AG04450 (cell line): ENCODE measurements around the gene BPIFA3. TPM values are rescaled to one million over a fixed set of nuclear protein-coding genes. Genes with fewer than 3 reads are reported as not detected.

Experiments used
- CTCF ChIA-PET: fragments of 300-600, 350-600 bp; formaldehyde crosslinking; extraction: SDS; loops from one replicate; lab custom pipeline; 2022; ENCODE audit warnings: antibody characterized with exemption, inconsistent platforms; lab: Charles Lee
- POLR2A ChIA-PET: fragments of 350-600 bp; formaldehyde crosslinking; extraction: SDS; loops from one replicate; lab custom pipeline; 2021; ENCODE audit warnings: antibody characterized with exemption, inconsistent platforms; lab: Yijun Ruan, JAX
- DNase-seq: peaks from one replicate; pipeline ENCODE4 v3.0.0-alpha.2; 2011; ENCODE audit warnings: low read depth, low spot score
- H3K27ac ChIP-seq: one replicate; pipeline ENCODE4 v1.5.1; 2012; ENCODE audit warnings: low read depth, low read length, control low read depth
- H3K27me3 ChIP-seq: one replicate; pipeline ENCODE4 v1.6.0; 2012; ENCODE audit warnings: low read length; ENCODE audit not compliant: control insufficient read depth, insufficient read depth
- H3K4me3 ChIP-seq: 2 replicates; pipeline ENCODE4 v1.5.1; 2011; ENCODE audit warnings: mild to moderate bottlenecking, low read depth, low read length, control low read depth
- H3K9me3 ChIP-seq: 2 replicates; pipeline ENCODE4 v1.5.1; 2012; ENCODE audit warnings: low read length; ENCODE audit not compliant: control insufficient read depth, insufficient read depth
- CTCF ChIP-seq: IDR thresholded peaks from 2 replicates; pipeline ENCODE4 v1.5.1; 2011; ENCODE audit warnings: low read depth, low read length, control low read depth, inconsistent platforms
- polyA plus RNA-seq: library from polyadenylated mRNA; depleted of rRNA; stranded (reverse); fragments of >200 nt; gene quantifications from 2 replicates; pipeline ENCODE4 v1.2.3, GENCODE V29; 2011; rRNA removed

Gene BPIFA3
- polyA plus RNA-seq, 1 experiment = not detected

DNA sequence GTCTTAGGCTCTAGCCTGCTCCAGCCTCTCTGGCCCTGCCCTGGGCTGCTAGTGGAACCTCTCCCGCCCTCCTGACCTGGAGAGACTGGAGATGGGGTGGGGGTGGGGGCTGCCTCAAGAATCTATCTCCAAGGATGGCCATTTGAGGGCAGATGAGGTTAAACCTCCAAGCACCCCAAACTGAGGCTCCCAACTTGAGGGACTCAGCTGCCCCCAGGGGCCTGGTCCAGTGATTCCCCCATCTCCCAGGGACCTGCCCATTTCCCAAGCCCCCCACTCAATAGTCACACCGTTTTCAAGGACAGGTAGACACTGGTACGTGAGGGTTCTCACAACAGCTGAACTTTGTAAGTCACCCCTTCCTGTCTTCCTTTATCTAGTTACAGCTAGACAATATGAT is 58.7 kb downstream of the BPIFA3 start:
- H3K27me3 ChIP-seq = peaks cover 13% of the 10 kb centered on the region
- H3K4me3 ChIP-seq = no peak overlapping the region
- no peak overlapping the region for H3K27ac ChIP-seq
- H3K9me3 ChIP-seq = no peaks in the 10 kb centered on the region
- POLR2A ChIA-PET = no interaction called here
- DNase-seq = no peak
- CTCF ChIA-PET = no interaction called here
- no peak for TF ChIP-seq CTCF

DNA sequence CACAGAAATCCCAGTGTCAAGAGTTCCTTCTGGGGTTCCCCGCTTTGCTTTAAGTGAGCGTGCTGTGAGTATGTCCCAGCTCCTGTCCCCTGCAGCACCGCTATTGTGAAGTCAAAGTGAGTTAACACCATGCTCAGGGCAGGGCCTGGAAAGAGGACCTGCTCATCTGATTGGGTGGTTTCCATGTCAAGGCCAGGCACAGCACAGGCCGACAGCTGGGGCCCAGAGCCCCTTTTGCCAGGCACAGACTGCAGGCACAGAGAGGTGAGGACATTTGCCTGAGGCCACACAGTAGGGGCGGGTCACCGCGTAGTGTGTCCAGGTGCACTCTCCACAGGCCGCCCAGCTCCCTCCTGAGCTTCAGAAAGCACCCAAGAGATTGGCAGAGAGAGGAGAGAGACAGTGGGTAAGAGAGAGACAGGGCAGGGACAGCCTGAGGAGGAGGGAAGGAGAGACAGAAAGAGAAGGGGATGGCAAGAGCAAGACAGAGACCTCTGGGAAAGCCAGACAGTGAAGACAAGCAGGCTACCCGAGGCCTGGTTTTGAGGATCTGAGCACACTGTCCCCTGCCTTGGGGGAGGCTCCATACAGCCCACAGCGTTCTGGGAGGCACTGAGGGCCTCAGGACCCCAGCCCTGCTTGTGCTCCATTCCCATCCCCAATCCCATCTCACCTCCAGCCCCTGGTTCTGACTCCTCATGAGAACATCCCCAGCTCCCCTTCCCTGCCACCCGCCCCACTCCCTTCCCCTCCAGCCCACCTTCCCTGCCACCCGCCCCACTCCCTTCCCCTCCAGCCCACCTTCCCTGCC is 59.4 kb downstream of the BPIFA3 start:
- CTCF ChIA-PET = no interaction called here
- Histone ChIP-seq H3K4me3 (no peak overlapping the region), H3K27me3 (peaks cover 13% of the 10 kb centered on the region), H3K27ac (no peak overlapping the region), H3K9me3 (no peaks in the 10 kb centered on the region)
- TF ChIP-seq CTCF = no peak
- POLR2A ChIA-PET = no interaction called here
- no peak for DNase-seq

Other genes with a start within 250 kb of the BPIFA3 start
- gene SUN5, start 212.9 kb upstream of the BPIFA3 start, polyA plus RNA-seq = not detected in 2 replicates
- gene BPIFB2, start 209.6 kb upstream of the BPIFA3 start, polyA plus RNA-seq = not detected in 2 replicates
- not detected in 2 replicates for gene BPIFB6, start 185.7 kb upstream of the BPIFA3 start, polyA plus RNA-seq
- not detected in 2 replicates for gene BPIFB3, start 163.4 kb upstream of the BPIFA3 start, polyA plus RNA-seq
- not detected in 2 replicates for gene BPIFB4, start 137.7 kb upstream of the BPIFA3 start, polyA plus RNA-seq
- not detected in 2 replicates for gene BPIFA2, start 49.2 kb upstream of the BPIFA3 start, polyA plus RNA-seq
- not detected in 2 replicates for gene BPIFA1, start 18.6 kb downstream of the BPIFA3 start, polyA plus RNA-seq
- not detected in 2 replicates for gene BPIFB1, start 65.9 kb downstream of the BPIFA3 start, polyA plus RNA-seq
- 24.6 and 25.6 TPM in 2 replicates for gene CDK5RAP1, start 184.2 kb downstream of the BPIFA3 start, polyA plus RNA-seq
- 6.5 and 9.5 TPM in 2 replicates for gene SNTA1, start 226.4 kb downstream of the BPIFA3 start, polyA plus RNA-seq